ENCODE results near the gene TEX19.

GRCh38 chr17:82338858-82339633 lies 20.0 kb upstream of the TEX19 start:
- TF ChIP-seq CTCF (conservative IDR thresholded peaks at IDR 0.05; ENCODE audit: low read length) (no peak), EZH2phosphoT487 (IDR thresholded peaks at IDR 0.05; ENCODE audit: borderline replicate concordance, low read depth, low read length) (no peak)

Data from OCI-LY7 (cell line).